CD4-positive, alpha-beta T cell treated with Interferon gamma for 1 hour (primary cell): ENCODE measurements around the gene AGO3.

Experiments used
- DNase-seq: peaks from one replicate; pipeline ENCODE4 v3.0.0-alpha.2; 2020

The AGO3 gene

GRCh38 chr1:36098650-36099365 lies 167.9 kb downstream of the AGO3 start:
- DNase-seq = no peak

GRCh38 chr1:36099681-36100341 lies 168.9 kb downstream of the AGO3 start:
- DNase-seq = peak; percentile 66

GRCh38 chr1:36100376-36100775 lies 169.5 kb downstream of the AGO3 start:
- DNase-seq = no peak

GRCh38 chr1:36101546-36101945 lies 170.6 kb downstream of the AGO3 start:
- DNase-seq = no peak

- no peak for DNase-seq
Measured at GRCh38 chr1:36106269-36106668, 175.4 kb downstream of the AGO3 start.

- DNase-seq = no peak
Measured at GRCh38 chr1:36107394-36107793, 176.5 kb downstream of the AGO3 start.

- no peak for DNase-seq
Measured at GRCh38 chr1:36108314-36108713, 177.4 kb downstream of the AGO3 start.

- DNase-seq = peak; percentile 48
Measured at GRCh38 chr1:36109041-36109679, 178.3 kb downstream of the AGO3 start.

- DNase-seq = no peak
Measured at GRCh38 chr1:36111151-36111550, 180.2 kb downstream of the AGO3 start.

GRCh38 chr1:36112823-36113222 lies 181.9 kb downstream of the AGO3 start:
- DNase-seq = no peak

- DNase-seq = no peak
Measured at GRCh38 chr1:36114371-36114770, 183.5 kb downstream of the AGO3 start.

- no peak for DNase-seq
Measured at GRCh38 chr1:36115200-36115669, 184.3 kb downstream of the AGO3 start.

- peak; percentile 27 for DNase-seq
Measured at GRCh38 chr1:36115931-36116330, 185.0 kb downstream of the AGO3 start.

GRCh38 chr1:36116901-36117300 lies 186.0 kb downstream of the AGO3 start:
- no peak for DNase-seq

GRCh38 chr1:36118447-36119204 lies 187.7 kb downstream of the AGO3 start:
- no peak for DNase-seq

GRCh38 chr1:36119456-36119855 lies 188.6 kb downstream of the AGO3 start:
- no peak for DNase-seq
